A549 (cell line): Measurements from ENCODE around the gene CENPE.

Source experiments
- CTCF ChIP-seq: fragments of >200 bp; sonication (Bioruptor Twin); formaldehyde crosslinking; IDR thresholded peaks from 3 replicates; pipeline ENCODE4 v1.5.1; 2016
- E2F6 ChIP-seq: IDR thresholded peaks from 2 replicates; pipeline ENCODE4 v1.6.1; 2012; ENCODE audit warnings: low read depth, borderline replicate concordance
- EP300 ChIP-seq, 2 experiments: fragments of >200 bp; sonication (Bioruptor Twin); formaldehyde crosslinking; IDR thresholded peaks; 2 replicates in 1 of 2; 3 replicates in 1 of 2; pipeline ENCODE4 v1.6.1; 2016 to 2017
- POLR2A ChIP-seq: IDR thresholded peaks from 2 replicates; pipeline ENCODE4 v1.6.1; 2012; ENCODE audit warnings: mild to moderate bottlenecking, low read length
- SMC3 ChIP-seq: fragments of >200 bp; sonication (Bioruptor Twin); formaldehyde crosslinking; IDR thresholded peaks from 3 replicates; pipeline ENCODE4 v1.6.1; 2018; ENCODE audit warnings: inconsistent platforms
- SREBF2 ChIP-seq: fragments of 450-650 bp; IDR thresholded peaks from 2 replicates; pipeline ENCODE4 v1.6.1; 2014; ENCODE audit warnings: mild to moderate bottlenecking, moderate library complexity
- ZSCAN20 ChIP-seq: fragments of 250-450 bp; sonication (Bioruptor Pico); IDR thresholded peaks from 2 replicates; pipeline ENCODE4 v1.8.0; 2022; ENCODE audit warnings: mild to moderate bottlenecking, moderate library complexity

GRCh38 chr4:103098341-103098740, 99.8 kb downstream of the CENPE start:
- TF ChIP-seq POLR2A (no peak), CTCF (no peak), ZSCAN20 (CRISPR knock-in tag) (no peak), SREBF2 (no peak), SMC3 (no peak), EP300 (IDR thresholded peaks at IDR 0.05) (no peak), E2F6 (no peak)
